ENCODE data around the gene SEMA6A.

DNA sequence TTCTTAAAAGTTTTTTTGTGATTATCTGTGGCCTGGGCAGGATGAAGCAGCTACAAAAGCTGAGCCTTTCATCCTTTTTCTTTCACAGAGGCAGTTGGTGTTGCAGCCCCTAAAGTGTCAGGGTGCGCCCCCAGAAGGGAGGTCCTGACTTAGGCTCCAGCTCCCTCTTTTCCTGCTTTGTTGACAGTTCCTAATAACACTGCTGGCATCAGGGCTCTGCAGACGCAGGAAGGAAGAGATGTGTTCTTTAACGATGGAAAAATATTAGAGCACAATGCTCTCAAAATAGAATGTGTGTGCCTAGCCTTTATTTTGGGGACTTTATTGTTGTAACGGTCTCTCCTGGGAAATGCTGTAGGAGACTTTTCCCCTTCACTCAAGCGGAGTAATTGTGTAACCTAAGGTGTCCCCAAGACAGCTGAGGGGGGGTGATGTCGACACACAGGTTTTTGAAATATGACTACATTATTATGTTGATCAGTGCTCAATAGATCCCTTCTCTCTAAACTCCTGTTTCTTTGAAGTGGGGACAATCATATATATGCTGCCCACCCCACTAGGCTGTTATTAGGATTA lies 135.6 kb downstream of the SEMA6A start:
- no peak for TF ChIP-seq POLR2A (IDR thresholded peaks at IDR 0.05)
- TF ChIP-seq, protein P1, sequence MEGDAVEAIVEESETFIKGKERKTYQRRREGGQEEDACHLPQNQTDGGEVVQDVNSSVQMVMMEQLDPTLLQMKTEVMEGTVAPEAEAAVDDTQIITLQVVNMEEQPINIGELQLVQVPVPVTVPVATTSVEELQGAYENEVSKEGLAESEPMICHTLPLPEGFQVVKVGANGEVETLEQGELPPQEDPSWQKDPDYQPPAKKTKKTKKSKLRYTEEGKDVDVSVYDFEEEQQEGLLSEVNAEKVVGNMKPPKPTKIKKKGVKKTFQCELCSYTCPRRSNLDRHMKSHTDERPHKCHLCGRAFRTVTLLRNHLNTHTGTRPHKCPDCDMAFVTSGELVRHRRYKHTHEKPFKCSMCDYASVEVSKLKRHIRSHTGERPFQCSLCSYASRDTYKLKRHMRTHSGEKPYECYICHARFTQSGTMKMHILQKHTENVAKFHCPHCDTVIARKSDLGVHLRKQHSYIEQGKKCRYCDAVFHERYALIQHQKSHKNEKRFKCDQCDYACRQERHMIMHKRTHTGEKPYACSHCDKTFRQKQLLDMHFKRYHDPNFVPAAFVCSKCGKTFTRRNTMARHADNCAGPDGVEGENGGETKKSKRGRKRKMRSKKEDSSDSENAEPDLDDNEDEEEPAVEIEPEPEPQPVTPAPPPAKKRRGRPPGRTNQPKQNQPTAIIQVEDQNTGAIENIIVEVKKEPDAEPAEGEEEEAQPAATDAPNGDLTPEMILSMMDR (IDR thresholded peaks at IDR 0.05): no peak
